Astrocyte of the spinal cord (primary cell): ENCODE measurements around the gene PRSS21.
A peak's percentile ranks its signal among the peaks of the same experiment; 100 is the strongest.

ENCODE experiments used
- DNase-seq: peaks from one replicate; pipeline ENCODE4 v3.0.0; 2011; ENCODE audit warnings: low read depth, low spot score
- H3K4me3 ChIP-seq: 2 replicates; pipeline ENCODE4 v1.5.1; 2011; ENCODE audit warnings: low read depth, mild to moderate bottlenecking, low read length, moderate library complexity
- CTCF ChIP-seq: IDR thresholded peaks from 2 replicates; pipeline ENCODE4 v1.5.1; 2012; ENCODE audit warnings: low read depth, mild to moderate bottlenecking, low read length, inconsistent platforms
- in situ Hi-C: cut with HindIII; loops from 2 replicates; pipeline ENCODE4 v1.10.0; 2017; ENCODE audit warnings: low sequenced_read_pairs

Gene PRSS21

GRCh38 chr16:2776500-2777139 lies 40.4 kb upstream of the PRSS21 start:
- in situ Hi-C loops, result no loop called here
- no peak for TF ChIP-seq CTCF
- peak; percentile 2 for DNase-seq
- H3K4me3 ChIP-seq, result peak overlapping the region; percentile 73

- H3K4me3 ChIP-seq, result peak within 1 kb of the TSS; percentile 89
- in situ Hi-C loops, result no loop called here
- TF ChIP-seq CTCF, result no peak
- DNase-seq, result peak; percentile 82
These were observed 39.7 kb upstream of the PRSS21 start, which contains the start of gene ELOB for GRCh38 chr16:2777231-2777902. Gene ELOB, minus strand, starts transcription at chr16:2777280. Its CDS starts 41 bp downstream, at chr16:2777239.

- peak overlapping the region; percentile 89 for H3K4me3 ChIP-seq
- peak; percentile 15 for DNase-seq
- no peak for TF ChIP-seq CTCF
- in situ Hi-C loops, result no loop called here
These were observed 39.0 kb upstream of the PRSS21 start for GRCh38 chr16:2777903-2778629.

GRCh38 chr16:2778630-2778958 lies 38.4 kb upstream of the PRSS21 start:
- H3K4me3 ChIP-seq, result no peak overlapping the region
- in situ Hi-C loops, result no loop called here
- TF ChIP-seq CTCF, result no peak
- DNase-seq, result no peak

GRCh38 chr16:2779151-2779920 lies 37.7 kb upstream of the PRSS21 start:
- no peak for TF ChIP-seq CTCF
- in situ Hi-C loops, result no loop called here
- no peak for DNase-seq
- no peak overlapping the region for H3K4me3 ChIP-seq
